Ureter (tissue), 1 donor: ENCODE results near the gene ADARB2. TPM values are rescaled to one million over a fixed set of nuclear protein-coding genes. Genes with fewer than 3 reads are reported as not detected.

Experiments used
- DNase-seq: peaks from one replicate; pipeline ENCODE4 v3.0.0-alpha.2; 2020; ENCODE audit warnings: low spot score
- total RNA-seq: library from RNA; stranded (reverse); gene quantifications from one replicate; pipeline ENCODE4 v1.2.4, GENCODE V29; 2023
- donor health status: DM: yes; HTN: yes; CAD: no.

The ADARB2 gene
- total RNA-seq, 1 donor from 2014 or later, result not detected

- no peak for DNase-seq
Measured at GRCh38 chr10:1529806-1530413, 207.4 kb downstream of the ADARB2 start.

- DNase-seq, result no peak
Measured at GRCh38 chr10:1527951-1528350, 209.4 kb downstream of the ADARB2 start.

- no peak for DNase-seq
Measured at GRCh38 chr10:1526436-1527055, 210.8 kb downstream of the ADARB2 start.

- no peak for DNase-seq
Measured at GRCh38 chr10:1525354-1526162, 211.8 kb downstream of the ADARB2 start.

- DNase-seq, result no peak
Measured at GRCh38 chr10:1524540-1524939, 212.8 kb downstream of the ADARB2 start.

GRCh38 chr10:1523221-1523620 lies 214.1 kb downstream of the ADARB2 start:
- no peak for DNase-seq

GRCh38 chr10:1522237-1522636 lies 215.1 kb downstream of the ADARB2 start:
- DNase-seq, result no peak

- no peak for DNase-seq
Measured at GRCh38 chr10:1521741-1522140, 215.6 kb downstream of the ADARB2 start.

GRCh38 chr10:1520909-1521565 lies 216.3 kb downstream of the ADARB2 start:
- no peak for DNase-seq

GRCh38 chr10:1519391-1519790 lies 217.9 kb downstream of the ADARB2 start:
- no peak for DNase-seq

GRCh38 chr10:1517684-1518083 lies 219.6 kb downstream of the ADARB2 start:
- DNase-seq, result no peak

- no peak for DNase-seq
Measured at GRCh38 chr10:1516492-1517165, 220.7 kb downstream of the ADARB2 start.

- no peak for DNase-seq
Measured at GRCh38 chr10:1515780-1516491, 221.4 kb downstream of the ADARB2 start.

GRCh38 chr10:1515121-1515779 lies 222.1 kb downstream of the ADARB2 start:
- DNase-seq, result no peak

GRCh38 chr10:1514681-1515080 lies 222.6 kb downstream of the ADARB2 start:
- no peak for DNase-seq

GRCh38 chr10:1513221-1513620 lies 224.1 kb downstream of the ADARB2 start:
- DNase-seq, result no peak

GRCh38 chr10:1509011-1509530 lies 228.3 kb downstream of the ADARB2 start:
- no peak for DNase-seq

GRCh38 chr10:1508096-1508495 lies 229.2 kb downstream of the ADARB2 start:
- DNase-seq, result no peak

GRCh38 chr10:1507436-1507835 lies 229.9 kb downstream of the ADARB2 start:
- DNase-seq, result no peak

- DNase-seq, result no peak
Measured at GRCh38 chr10:1504940-1505339, 232.4 kb downstream of the ADARB2 start.
